ENCODE results near the gene KSR1.

GRCh38 chr17:27569257-27569722 is 113.0 kb downstream of the KSR1 start:
- TF ChIP-seq CTCF (IDR thresholded peaks at IDR 0.05; ENCODE audit: poor library complexity, severe bottlenecking): no peak
- no peak for TF ChIP-seq RAD21 (conservative IDR thresholded peaks at IDR 0.05)
- no peak for TF ChIP-seq POLR2AphosphoS5 (IDR thresholded peaks at IDR 0.05)
- TF ChIP-seq TAF1 (IDR thresholded peaks at IDR 0.05; ENCODE audit: low read depth): no peak
- TF ChIP-seq EZH2 (IDR thresholded peaks at IDR 0.05; ENCODE audit: borderline replicate concordance, insufficient read depth, low read length, poor library complexity, severe bottlenecking): no peak
